ENCODE results near the gene NCAM1. TPM values are rescaled to one million over a fixed set of nuclear protein-coding genes. Genes with fewer than 3 reads are reported as not detected.

NCAM1 gene
- total RNA-seq, 1 donor from 2014 or later, result 3.5 TPM

- Histone ChIP-seq H3K27ac (no peak overlapping the region), H3K27me3 (ENCODE audit: low read depth) (no peaks in the 10 kb centered on the region), H3K4me3 (no peak overlapping the region), H3K9me3 (no peaks in the 10 kb centered on the region), H3K4me1 (peaks cover 7% of the 10 kb centered on the region), H3K36me3 (no peaks in the 10 kb centered on the region)
- DNase-seq (no peak), ATAC-seq (no peak)
- intact Hi-C loops (cut with DNase I), result no loop called here
- TF ChIP-seq CTCF (IDR thresholded peaks at IDR 0.05), result no peak
Observed at GRCh38 chr11:113184498-113184897, 223.3 kb downstream of the NCAM1 start.

- no peak for TF ChIP-seq CTCF (IDR thresholded peaks at IDR 0.05)
- Histone ChIP-seq H3K4me3 (no peak overlapping the region), H3K27me3 (ENCODE audit: low read depth) (no peaks in the 10 kb centered on the region), H3K27ac (no peak overlapping the region), H3K9me3 (no peaks in the 10 kb centered on the region), H3K36me3 (no peaks in the 10 kb centered on the region), H3K4me1 (peaks cover 17% of the 10 kb centered on the region)
- DNase-seq (no peak), ATAC-seq (peak in 1 of 2 donors; percentile 36)
- intact Hi-C loops (cut with DNase I), result no loop called here
Observed at GRCh38 chr11:113188371-113188834, 227.2 kb downstream of the NCAM1 start.

GRCh38 chr11:113189909-113190667, 228.9 kb downstream of the NCAM1 start:
- Histone ChIP-seq H3K27ac (no peak overlapping the region), H3K9me3 (no peaks in the 10 kb centered on the region), H3K4me1 (peaks cover 17% of the 10 kb centered on the region), H3K4me3 (no peak overlapping the region), H3K27me3 (ENCODE audit: low read depth) (no peaks in the 10 kb centered on the region), H3K36me3 (no peaks in the 10 kb centered on the region)
- intact Hi-C loops (cut with DNase I), result no loop called here
- DNase-seq (no peak), ATAC-seq (peak; percentile 56 to 70)
- TF ChIP-seq CTCF (IDR thresholded peaks at IDR 0.05), result no peak

- ATAC-seq (no peak), DNase-seq (no peak)
- Histone ChIP-seq H3K27me3 (ENCODE audit: low read depth) (no peaks in the 10 kb centered on the region), H3K36me3 (no peaks in the 10 kb centered on the region), H3K4me1 (peaks cover 17% of the 10 kb centered on the region), H3K4me3 (no peak overlapping the region), H3K27ac (no peak overlapping the region), H3K9me3 (no peaks in the 10 kb centered on the region)
- no peak for TF ChIP-seq CTCF (IDR thresholded peaks at IDR 0.05)
- intact Hi-C loops (cut with DNase I), result no loop called here
Observed at GRCh38 chr11:113192121-113192925, 231.1 kb downstream of the NCAM1 start.

- ATAC-seq (no peak), DNase-seq (no peak)
- Histone ChIP-seq H3K9me3 (no peaks in the 10 kb centered on the region), H3K27ac (no peak overlapping the region), H3K4me1 (peaks cover 17% of the 10 kb centered on the region), H3K27me3 (ENCODE audit: low read depth) (no peaks in the 10 kb centered on the region), H3K4me3 (no peak overlapping the region), H3K36me3 (no peaks in the 10 kb centered on the region)
- intact Hi-C loops (cut with DNase I), result no loop called here
- TF ChIP-seq CTCF (IDR thresholded peaks at IDR 0.05), result no peak
Observed at GRCh38 chr11:113193016-113193415, 231.8 kb downstream of the NCAM1 start.
